A673 (cell line): ENCODE data around the gene GABBR1.

Source experiments
- CTCF ChIP-seq: fragments of 300-800, 200-600 bp; sonication (generic); conservative IDR thresholded peaks from 2 replicates; pipeline ENCODE4 v1.5.1; 2017; ENCODE audit warnings: low read depth, mild to moderate bottlenecking, antibody characterized with exemption, low read length, moderate library complexity, mixed read lengths
- EZH2 ChIP-seq: fragments of 200-600 bp; sonication (generic); IDR thresholded peaks from 2 replicates; pipeline ENCODE4 v1.6.1; 2017; ENCODE audit warnings: borderline replicate concordance, low read depth, mild to moderate bottlenecking, mixed read lengths, antibody characterized with exemption, low read length; ENCODE audit not compliant: poor library complexity, severe bottlenecking

- TF ChIP-seq CTCF (peak; percentile 81), EZH2 (no peak)
Measured at GRCh38 chr6:29628419-29629281, 4.3 kb downstream of the GABBR1 start.
